Amygdala (tissue), 56 donors: ENCODE results near the gene TBCC.

Experiments
- DNase-seq, 56 donors: peaks; one replicate each; lab custom pipeline; 2025; lab: John Stamatoyannopoulos, UW

Gene TBCC

GRCh38 chr6:42745640-42746462 lies at the start of gene TBCC:
Gene TBCC (minus strand): TSS chr6:42746103. CDS start chr6:42746073, 30 bp downstream.
- peak; percentile 53 to 99 (median 97) for DNase-seq

GRCh38 chr6:42795651-42796050 lies 49.7 kb upstream of the TBCC start:
- no peak for DNase-seq

GRCh38 chr6:42791706-42792320 lies 45.9 kb upstream of the TBCC start:
- no peak for DNase-seq

GRCh38 chr6:42790549-42791181 lies 44.8 kb upstream of the TBCC start:
- no peak for DNase-seq

GRCh38 chr6:42788671-42789070 lies 42.8 kb upstream of the TBCC start:
- no peak for DNase-seq

- no peak for DNase-seq
These were observed 41.2 kb upstream of the TBCC start for GRCh38 chr6:42787063-42787472.

GRCh38 chr6:42786525-42786985 lies 40.7 kb upstream of the TBCC start:
- DNase-seq: no peak

- peak in 2 of 56 donors; percentile 6 to 8 for DNase-seq
These were observed 39.0 kb upstream of the TBCC start for GRCh38 chr6:42784717-42785498.

GRCh38 chr6:42783876-42784642 lies 38.2 kb upstream of the TBCC start:
- no peak for DNase-seq

GRCh38 chr6:42783177-42783875 lies 37.4 kb upstream of the TBCC start:
- DNase-seq: peak in 50 of 56 donors; percentile 18 to 90 (median 65)

GRCh38 chr6:42782689-42783176 lies 36.8 kb upstream of the TBCC start:
- peak in 54 of 56 donors; percentile 32 to 94 (median 78) for DNase-seq

- DNase-seq: peak in 26 of 56 donors; percentile 25 to 75 (median 52)
These were observed 36.1 kb upstream of the TBCC start, which contains the start of gene BICRAL for GRCh38 chr6:42781796-42782688. Gene BICRAL (plus strand): TSS chr6:42782052. CDS start chr6:42822023, 39,971 bp downstream.

- DNase-seq: no peak
These were observed 35.6 kb upstream of the TBCC start for GRCh38 chr6:42781546-42781795.

- no peak for DNase-seq
These were observed 33.6 kb upstream of the TBCC start for GRCh38 chr6:42779521-42779920.

GRCh38 chr6:42778122-42778521 lies 32.2 kb upstream of the TBCC start:
- DNase-seq: peak in 2 of 56 donors; percentile 23 to 24

- no peak for DNase-seq
These were observed 31.4 kb upstream of the TBCC start for GRCh38 chr6:42777126-42777822.

- peak in 1 of 56 donors; percentile 6 for DNase-seq
These were observed 29.1 kb upstream of the TBCC start for GRCh38 chr6:42774821-42775487.
